HG02610 (cell line): ENCODE results near the gene C16orf78.
"Not testable (repeated sequence)": the region's sequence is repeated elsewhere in the genome, so short reads cannot be mapped to it uniquely, and the experiment has no call there.

Experiments used
- ATAC-seq: cut with Tn5 transposase; IDR thresholded peaks from one replicate; pipeline ENCODE4 v1.9.1; 2021; ENCODE audit warnings: mild to moderate bottlenecking, moderate library complexity; ENCODE audit not compliant: unreplicated experiment

The C16orf78 gene

GRCh38 chr16:49349446-49350168, 24.0 kb upstream of the C16orf78 start:
- ATAC-seq: no peak

GRCh38 chr16:49350265-49351095, 23.1 kb upstream of the C16orf78 start:
- peak; percentile 48 for ATAC-seq

- ATAC-seq: no peak
Observed at GRCh38 chr16:49351096-49351487, 22.5 kb upstream of the C16orf78 start.

GRCh38 chr16:49352892-49353291, 20.7 kb upstream of the C16orf78 start:
- no peak for ATAC-seq

GRCh38 chr16:49353680-49354079, 19.9 kb upstream of the C16orf78 start:
- no peak for ATAC-seq

- no peak for ATAC-seq
Observed at GRCh38 chr16:49354101-49354500, 19.5 kb upstream of the C16orf78 start.

- no peak for ATAC-seq
Observed at GRCh38 chr16:49354991-49355390, 18.6 kb upstream of the C16orf78 start.

- ATAC-seq: no peak
Observed at GRCh38 chr16:49355933-49356665, 17.5 kb upstream of the C16orf78 start.

GRCh38 chr16:49356728-49357488, 16.7 kb upstream of the C16orf78 start:
- ATAC-seq: no peak

GRCh38 chr16:49359591-49359990, 14.0 kb upstream of the C16orf78 start:
- ATAC-seq: no peak

GRCh38 chr16:49361731-49362130, 11.9 kb upstream of the C16orf78 start:
- not testable (repeated sequence) for ATAC-seq

GRCh38 chr16:49362230-49362629, 11.4 kb upstream of the C16orf78 start:
- ATAC-seq: no peak

GRCh38 chr16:49365711-49366509, 7.7 kb upstream of the C16orf78 start:
- peak; percentile 84 for ATAC-seq

- ATAC-seq: peak; percentile 58
Observed at GRCh38 chr16:49366669-49367068, 6.9 kb upstream of the C16orf78 start.

- ATAC-seq: no peak
Observed at GRCh38 chr16:49369651-49370611, 3.7 kb upstream of the C16orf78 start.

GRCh38 chr16:49376206-49376605, 2.6 kb downstream of the C16orf78 start:
- ATAC-seq: no peak

GRCh38 chr16:49377196-49377755, 3.7 kb downstream of the C16orf78 start:
- ATAC-seq: no peak

- no peak for ATAC-seq
Observed at GRCh38 chr16:49378238-49378637, 4.6 kb downstream of the C16orf78 start.
